Transverse colon (tissue), 4 donors: ENCODE results near the gene STXBP5L. TPM values are rescaled to one million over a fixed set of nuclear protein-coding genes. Genes with fewer than 3 reads are reported as not detected.

Experiments
- DNase-seq: peaks from one replicate; pipeline ENCODE4 v3.0.0-alpha.2; 2019
- H3K27ac ChIP-seq, 4 donors: fragments of 200-600 bp; sonication (generic); 2 replicates each; pipeline ENCODE4 v1.5.1; 2016 to 2018; ENCODE audit warnings: inconsistent platforms in 4 of 4
- H3K27me3 ChIP-seq: fragments of 200-600 bp; sonication (generic); 2 replicates; pipeline ENCODE4 v1.5.1; 2017; ENCODE audit warnings: inconsistent platforms
- H3K36me3 ChIP-seq, 4 donors: fragments of 200-600 bp; sonication (generic); 2 replicates each; pipeline ENCODE4 v1.5.1; 2017 to 2019; ENCODE audit warnings: inconsistent platforms in 4 of 4
- H3K4me1 ChIP-seq, 4 donors: fragments of 200-600 bp; sonication (generic); 2 replicates each; pipeline ENCODE4 v1.5.1; 2017 to 2020; ENCODE audit warnings: inconsistent platforms in 4 of 4
- H3K4me3 ChIP-seq, 4 donors: fragments of 200-600 bp; sonication (generic); 1 replicate in 1 of 4; 2 replicates in 3 of 4; pipeline versions ENCODE4 v1.5.1 to v1.6.1; 2017 to 2019; ENCODE audit warnings: inconsistent platforms in 4 of 4
- H3K9me3 ChIP-seq, 2 donors: fragments of 200-600 bp; sonication (generic); 2 replicates each; pipeline ENCODE4 v1.5.1; 2017 to 2019; ENCODE audit warnings: inconsistent platforms in 2 of 2
- EP300 ChIP-seq: sonication (generic); formaldehyde crosslinking; IDR thresholded peaks from one replicate; pipeline ENCODE4 v1.6.1; 2017; ENCODE audit warnings: antibody characterized with exemption, low read depth
- POLR2A ChIP-seq: fragments of 450-650 bp; IDR thresholded peaks from one replicate; pipeline ENCODE4 v1.6.1; 2016; ENCODE audit warnings: antibody characterized with exemption, mild to moderate bottlenecking, moderate library complexity
- POLR2AphosphoS5 ChIP-seq, 3 donors: sonication (generic); formaldehyde crosslinking; IDR thresholded peaks; one replicate each; pipeline ENCODE4 v1.6.1; 2016; ENCODE audit warnings: antibody characterized with exemption in 3 of 3
- WGBS, 2 donors: methylation state at CpG; one replicate each; pipeline ENCODE4 v1.1.5; 2018; ENCODE audit warnings: low coverage in 1 of 2; 5-methylcytosine and 5-hydroxymethylcytosine counted together
- in situ Hi-C, 4 donors: fragments of 200-750 bp; cut with MboI; loops; one replicate each; pipeline versions ENCODE4 v1.15.0 to v1.15.1; 2017; ENCODE audit warnings: low sequenced_read_pairs in 3 of 4, low pct_ligation_motif_present in 1 of 4, low pct_unique_long_range_greater_than_20kb in 1 of 4
- intact Hi-C: fragments of 100-400 bp; cut with DNase I; formaldehyde crosslinking; loops from one replicate; pipeline ENCODE4 v1.15.1; 2023; ENCODE audit warnings: low total_unique reads
- total RNA-seq, 4 donors: library from RNA; depleted of rRNA; stranded (reverse); fragments of >200 nt; gene quantifications; one replicate each; pipeline ENCODE4 v1.1.0, GENCODE V29; 2016
- TF ChIP-seq, protein P1 (sequence below), 5 experiments: fragments of 200-600 bp in 3 of 5; fragments of 450-650 bp in 2 of 5; sonication (generic) in 3 of 5; IDR thresholded peaks; 1 replicate in 2 of 5; 2 replicates in 3 of 5; pipeline ENCODE4 v1.5.1; 2016 to 2017; ENCODE audit warnings: antibody characterized with exemption in 5 of 5, inconsistent platforms in 3 of 5, mild to moderate bottlenecking in 2 of 5, moderate library complexity in 1 of 5

Gene STXBP5L
- total RNA-seq, 4 donors from 2014 or later: 0.40 to 9.4 (median 1.3) TPM

DNA sequence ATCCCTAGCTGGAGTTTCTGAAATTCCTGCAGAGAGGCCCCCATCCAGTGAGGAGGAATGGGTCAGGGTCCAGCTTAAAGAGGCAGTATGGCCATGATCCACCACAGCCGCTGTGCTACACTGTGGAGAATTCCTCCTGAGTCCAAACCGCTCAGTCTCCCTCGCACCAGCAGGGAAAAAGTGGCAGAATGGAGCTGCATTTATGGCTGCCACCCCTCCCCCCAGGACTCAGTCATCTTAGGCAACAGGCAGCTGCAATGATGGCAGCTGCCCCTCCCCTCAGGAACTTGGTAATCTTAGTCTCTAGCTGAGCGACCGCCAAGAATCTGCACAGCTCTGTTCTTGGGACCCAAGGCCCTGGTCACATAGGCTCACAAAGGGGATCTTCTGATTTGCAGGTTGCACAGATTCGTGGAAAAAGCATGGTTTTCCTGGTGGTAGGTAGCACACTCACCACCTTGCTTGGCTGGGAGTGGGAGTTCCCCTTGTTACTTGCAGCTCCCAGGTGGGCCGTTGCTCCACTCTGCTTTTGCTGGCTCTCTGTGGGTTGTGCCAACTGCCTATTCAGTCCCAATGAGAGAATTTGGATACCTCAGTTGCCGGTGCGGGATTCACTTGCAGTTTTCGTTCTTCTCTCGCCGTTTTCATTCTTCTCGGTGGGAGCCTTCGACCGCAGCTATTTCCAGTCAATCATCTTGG, 204.1 kb downstream of the STXBP5L start:
- Histone ChIP-seq H3K27me3 (no peaks in the 10 kb centered on the region), H3K9me3 (no peaks in the 10 kb centered on the region), H3K36me3 (no peaks in the 10 kb centered on the region), H3K27ac (no peak overlapping the region), H3K4me1 (no peaks in the 10 kb centered on the region), H3K4me3 (no peak overlapping the region)
- TF ChIP-seq POLR2A (no peak), EP300 (no peak), POLR2AphosphoS5 (IDR thresholded peaks at IDR 0.05) (no peak)
- TF ChIP-seq, protein P1, sequence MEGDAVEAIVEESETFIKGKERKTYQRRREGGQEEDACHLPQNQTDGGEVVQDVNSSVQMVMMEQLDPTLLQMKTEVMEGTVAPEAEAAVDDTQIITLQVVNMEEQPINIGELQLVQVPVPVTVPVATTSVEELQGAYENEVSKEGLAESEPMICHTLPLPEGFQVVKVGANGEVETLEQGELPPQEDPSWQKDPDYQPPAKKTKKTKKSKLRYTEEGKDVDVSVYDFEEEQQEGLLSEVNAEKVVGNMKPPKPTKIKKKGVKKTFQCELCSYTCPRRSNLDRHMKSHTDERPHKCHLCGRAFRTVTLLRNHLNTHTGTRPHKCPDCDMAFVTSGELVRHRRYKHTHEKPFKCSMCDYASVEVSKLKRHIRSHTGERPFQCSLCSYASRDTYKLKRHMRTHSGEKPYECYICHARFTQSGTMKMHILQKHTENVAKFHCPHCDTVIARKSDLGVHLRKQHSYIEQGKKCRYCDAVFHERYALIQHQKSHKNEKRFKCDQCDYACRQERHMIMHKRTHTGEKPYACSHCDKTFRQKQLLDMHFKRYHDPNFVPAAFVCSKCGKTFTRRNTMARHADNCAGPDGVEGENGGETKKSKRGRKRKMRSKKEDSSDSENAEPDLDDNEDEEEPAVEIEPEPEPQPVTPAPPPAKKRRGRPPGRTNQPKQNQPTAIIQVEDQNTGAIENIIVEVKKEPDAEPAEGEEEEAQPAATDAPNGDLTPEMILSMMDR (IDR thresholded peaks at IDR 0.05): no peak
- in situ Hi-C loops (no loop called here), intact Hi-C loops (no loop called here)
- WGBS, 2 donors: 80 to 91% methylated on average over 7 to 15 of the region's 15 CpGs
- DNase-seq: no peak

- Histone ChIP-seq H3K27me3 (no peaks in the 10 kb centered on the region), H3K4me3 (no peak overlapping the region), H3K27ac (no peak overlapping the region), H3K9me3 (no peaks in the 10 kb centered on the region), H3K36me3 (no peaks in the 10 kb centered on the region), H3K4me1 (no peaks in the 10 kb centered on the region)
- TF ChIP-seq, protein P1 (IDR thresholded peaks at IDR 0.05): no peak
- TF ChIP-seq POLR2A (no peak), EP300 (no peak), POLR2AphosphoS5 (IDR thresholded peaks at IDR 0.05) (no peak)
- no peak for DNase-seq
- WGBS, 2 donors: 24 to 45% methylated on average over 1 of the region's 1 CpG
- intact Hi-C loops (no loop called here), in situ Hi-C loops (no loop called here)
These were observed 218.2 kb downstream of the STXBP5L start for GRCh38 chr3:121126033-121126706.

- TF ChIP-seq, protein P1 (IDR thresholded peaks at IDR 0.05): no peak
- TF ChIP-seq POLR2AphosphoS5 (IDR thresholded peaks at IDR 0.05): no peak
- no peak for TF ChIP-seq POLR2A
- 75 to 81% methylated on average over 2 of the region's 2 CpGs for WGBS, 2 donors
These were observed 218.7 kb downstream of the STXBP5L start for GRCh38 chr3:121126707-121127035.

DNA sequence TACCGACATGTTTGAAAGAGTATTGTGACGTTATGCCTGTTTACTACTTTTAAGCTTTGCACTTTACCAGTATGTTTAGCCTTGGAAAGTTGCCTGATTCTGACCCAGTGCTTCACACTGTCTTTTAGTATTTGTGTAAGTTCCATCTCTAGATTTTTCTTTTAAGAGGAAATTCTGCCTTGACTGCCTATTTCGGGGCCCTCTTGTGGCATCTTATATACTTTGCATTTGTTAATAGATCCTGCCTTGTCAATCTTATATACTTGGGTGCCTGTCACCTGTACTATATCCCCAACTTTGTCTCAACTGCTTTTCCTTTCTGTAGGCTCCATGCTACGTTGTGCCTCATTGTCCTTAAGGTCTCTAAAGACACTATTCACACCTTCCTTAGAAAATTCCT, 244.6 kb downstream of the STXBP5L start:
- H3K4me1 ChIP-seq: no peaks in the 10 kb centered on the region
- no peak overlapping the region for H3K27ac ChIP-seq
- intact Hi-C loops: no loop called here
- H3K4me3 ChIP-seq: no peak overlapping the region
- WGBS, 2 donors: 38 to 40% methylated on average over 4 of the region's 4 CpGs
- no peak for TF ChIP-seq POLR2A
- TF ChIP-seq, protein P1 (IDR thresholded peaks at IDR 0.05): no peak
- TF ChIP-seq EP300: no peak
- no peak for TF ChIP-seq POLR2AphosphoS5 (IDR thresholded peaks at IDR 0.05)
- no peaks in the 10 kb centered on the region for H3K27me3 ChIP-seq
- in situ Hi-C loops: no loop called here
- DNase-seq: no peak
- no peaks in the 10 kb centered on the region for H3K36me3 ChIP-seq
- no peaks in the 10 kb centered on the region for H3K9me3 ChIP-seq

More at GRCh38 chr3:121126707-121127035, 218.7 kb downstream of the STXBP5L start:
- Histone ChIP-seq H3K27ac (no peak overlapping the region), H3K4me1 (no peaks in the 10 kb centered on the region), H3K9me3 (no peaks in the 10 kb centered on the region), H3K27me3 (no peaks in the 10 kb centered on the region), H3K36me3 (no peaks in the 10 kb centered on the region), H3K4me3 (no peak overlapping the region)
- DNase-seq: no peak
- intact Hi-C loops (no loop called here), in situ Hi-C loops (no loop called here)
